Pons (tissue), 1 donor: Measurements from ENCODE around the gene ABCG5.

Experiments used
- DNase-seq: peaks from one replicate; pipeline ENCODE4 v3.0.0-alpha.2; 2016; ENCODE audit warnings: low spot score

The ABCG5 gene

DNA sequence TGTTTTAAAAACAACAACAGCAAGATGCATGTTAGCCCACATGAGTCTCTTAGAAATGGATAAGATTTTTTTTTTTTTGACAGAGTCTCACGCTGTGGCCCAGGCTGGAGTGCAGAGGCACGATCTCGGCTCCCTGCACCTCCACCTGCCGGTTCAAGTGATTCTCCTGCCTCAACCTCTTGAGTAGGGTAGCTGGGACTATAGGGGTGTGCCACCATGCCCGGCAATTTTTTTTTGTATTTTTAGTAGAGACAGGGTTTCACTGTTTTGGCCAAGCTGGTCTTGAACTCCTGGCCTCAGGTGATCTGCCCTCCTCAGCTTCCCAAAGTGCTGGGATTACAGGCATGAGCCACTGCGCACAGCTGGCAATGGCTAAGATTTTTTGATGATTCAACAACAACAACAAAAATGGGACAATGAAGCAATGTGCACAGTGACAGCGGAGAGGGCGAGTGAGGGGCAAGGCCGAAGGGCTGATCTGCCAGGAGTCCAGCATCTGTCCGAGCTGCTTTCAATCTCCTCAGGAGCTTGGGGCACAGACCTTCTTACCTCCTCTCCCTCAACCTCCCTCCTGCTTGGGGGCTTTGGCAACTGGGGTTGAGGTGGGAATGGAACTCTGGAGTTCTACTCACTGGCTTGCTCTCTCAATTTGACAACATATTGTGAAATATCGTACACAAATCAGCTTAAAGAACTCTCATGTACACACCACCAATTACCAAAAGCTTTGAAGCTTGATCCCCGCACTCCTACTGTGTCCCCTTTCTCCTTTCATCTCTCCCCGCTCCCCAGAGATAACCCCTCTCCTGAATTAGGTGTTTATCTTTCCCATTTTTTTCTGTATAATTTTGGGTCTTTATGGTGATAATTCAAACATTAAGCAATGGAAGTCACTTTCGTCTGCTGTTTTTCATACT, 3.6 kb upstream of the ABCG5 start:
- DNase-seq: no peak

DNA sequence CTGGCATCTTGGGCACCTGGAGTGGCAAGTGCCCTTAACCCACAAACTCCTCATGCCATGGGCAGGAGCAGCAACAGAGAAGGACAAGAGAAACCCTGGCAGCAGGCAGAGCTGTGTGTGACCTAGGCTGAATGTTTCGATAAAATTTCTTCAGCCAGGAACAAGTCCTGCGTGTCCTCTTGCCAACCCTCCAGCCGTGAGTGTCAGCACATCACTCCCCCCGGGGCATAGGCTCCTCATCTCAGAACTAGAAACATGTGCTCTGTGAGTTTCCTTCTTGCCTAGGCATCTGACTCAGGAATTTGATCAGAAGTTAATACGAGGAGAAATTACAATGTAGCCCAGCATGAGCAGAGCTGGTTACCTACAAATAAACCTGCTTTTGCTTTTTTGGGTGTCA, 2.3 kb upstream of the ABCG5 start:
- DNase-seq: no peak

DNA sequence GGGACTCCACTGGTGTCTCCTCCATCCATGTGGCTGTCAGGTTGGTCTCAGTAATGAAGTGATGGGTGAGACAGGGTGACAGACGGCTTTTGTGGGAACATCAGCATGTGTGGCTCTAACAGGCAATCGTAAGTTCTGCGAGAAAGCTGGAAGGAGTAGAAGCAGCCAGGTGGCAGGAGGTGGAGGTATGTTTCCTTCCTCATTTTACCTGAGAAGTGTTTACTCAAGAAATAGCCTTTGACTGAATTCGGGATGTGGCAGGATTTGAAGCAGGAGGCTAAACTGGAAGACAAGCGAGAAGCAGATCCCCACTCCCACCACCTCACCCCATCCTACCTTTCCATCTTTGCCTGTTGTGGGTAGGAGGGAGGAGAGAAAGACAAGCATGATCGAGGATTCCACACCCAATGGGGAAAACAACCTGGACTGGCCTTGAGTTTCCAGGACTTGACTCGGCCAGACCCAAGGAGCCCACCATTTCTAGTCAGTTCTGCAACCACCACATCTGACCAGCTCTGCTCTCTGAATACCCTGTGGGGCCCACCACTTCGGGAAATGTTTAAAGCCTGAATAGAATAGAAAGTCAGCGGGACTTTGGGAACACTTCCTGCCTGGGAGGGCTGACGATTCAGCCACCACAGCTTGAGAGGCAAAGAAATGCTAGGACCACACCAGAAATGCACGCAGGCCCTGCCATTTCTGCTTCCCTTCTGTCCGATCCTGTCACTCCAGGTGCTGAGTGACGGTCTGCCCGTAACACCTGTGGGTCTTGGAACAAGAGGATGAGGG, 1.3 kb upstream of the ABCG5 start:
- DNase-seq: no peak

- DNase-seq: no peak
Measured at GRCh38 chr2:43837831-43838559, 644 bp downstream of the ABCG5 start.

- no peak for DNase-seq
Measured at GRCh38 chr2:43837033-43837432, 1.6 kb downstream of the ABCG5 start.

DNA sequence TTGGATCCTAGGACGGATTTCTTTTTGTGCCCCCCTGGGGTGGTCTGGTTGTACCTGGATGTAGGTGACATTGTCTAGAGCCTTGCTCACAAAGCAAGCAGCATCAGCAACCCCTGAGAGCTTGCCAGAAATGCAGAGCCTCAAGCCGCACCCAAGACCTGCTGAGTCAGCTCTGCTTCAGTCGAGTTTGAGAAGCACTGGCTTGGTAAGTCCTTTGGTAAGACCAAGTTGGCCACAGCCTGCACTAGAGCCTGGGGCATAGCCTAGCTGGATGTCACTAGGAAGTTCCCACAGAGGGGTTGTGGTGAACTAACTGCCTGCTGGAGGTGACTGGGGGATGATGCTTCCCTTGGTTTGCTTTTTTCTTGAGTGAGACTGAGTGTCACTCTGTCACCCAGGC, 6.2 kb downstream of the ABCG5 start:
- no peak for DNase-seq

- no peak for DNase-seq
Measured at GRCh38 chr2:43831543-43832294, 6.9 kb downstream of the ABCG5 start.

GRCh38 chr2:43826305-43827250, 12.1 kb downstream of the ABCG5 start:
- no peak for DNase-seq

- no peak for DNase-seq
Measured at GRCh38 chr2:43825841-43826240, 12.8 kb downstream of the ABCG5 start.

GRCh38 chr2:43824951-43825493, 13.6 kb downstream of the ABCG5 start:
- no peak for DNase-seq

- DNase-seq: no peak
Measured at GRCh38 chr2:43824512-43824911, 14.1 kb downstream of the ABCG5 start.

- no peak for DNase-seq
Measured at GRCh38 chr2:43823751-43824150, 14.9 kb downstream of the ABCG5 start.

DNA sequence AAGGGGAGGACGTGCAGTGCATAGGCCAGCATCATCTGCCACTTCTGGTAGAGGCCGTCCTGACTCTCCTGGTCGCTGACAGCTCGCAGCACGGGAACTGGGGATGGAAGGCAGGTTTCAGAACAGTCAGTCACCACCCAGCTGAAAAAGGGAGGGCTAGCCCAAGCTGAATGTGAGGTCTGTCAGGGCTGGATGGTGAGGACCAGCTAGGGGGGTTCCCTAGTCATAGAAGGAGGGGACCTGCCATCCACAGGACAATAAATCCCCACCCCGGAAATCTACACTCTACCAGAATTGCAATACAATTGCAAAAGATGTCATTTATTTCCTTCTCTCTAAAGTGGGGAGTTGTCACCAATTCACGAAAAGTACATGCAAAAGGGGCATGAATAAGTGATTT, 15.8 kb downstream of the ABCG5 start:
- no peak for DNase-seq

GRCh38 chr2:43819491-43820163, 19.0 kb downstream of the ABCG5 start:
- no peak for DNase-seq

- no peak for DNase-seq
Measured at GRCh38 chr2:43818761-43819160, 19.9 kb downstream of the ABCG5 start.

GRCh38 chr2:43814711-43815110, 23.9 kb downstream of the ABCG5 start:
- no peak for DNase-seq

GRCh38 chr2:43812947-43813346, 25.7 kb downstream of the ABCG5 start:
- DNase-seq: no peak

DNA sequence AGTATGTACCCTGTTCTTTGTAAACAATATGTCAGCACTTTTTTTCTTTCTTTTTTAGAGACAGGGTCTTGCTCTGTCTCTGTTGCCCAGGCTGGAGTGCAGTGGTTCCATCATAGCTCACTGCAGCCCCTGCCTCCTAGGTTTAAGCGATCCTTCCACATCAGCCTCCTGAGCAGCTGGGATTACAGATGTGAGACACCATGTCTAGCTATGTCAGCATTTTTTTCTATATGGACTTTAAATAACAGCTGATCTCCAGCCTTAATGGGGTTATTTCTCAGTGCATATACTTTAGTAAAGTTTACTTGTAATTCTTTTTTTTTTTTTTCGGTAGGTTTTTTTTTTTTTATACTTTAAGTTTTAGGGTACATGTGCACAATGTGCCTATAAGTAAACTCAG, 26.6 kb downstream of the ABCG5 start:
- DNase-seq: no peak

GRCh38 chr2:43810888-43811287, 27.8 kb downstream of the ABCG5 start:
- DNase-seq: no peak

GRCh38 chr2:43810452-43810851, 28.2 kb downstream of the ABCG5 start:
- DNase-seq: no peak
